Astrocyte (in vitro differentiated cells and primary cell): Measurements from ENCODE around the gene GDF15. TPM values are rescaled to one million over a fixed set of nuclear protein-coding genes. Genes with fewer than 3 reads are reported as not detected.

Experiments used
- DNase-seq: peaks from one replicate; pipeline ENCODE4 v3.0.0-alpha.2; 2010; ENCODE audit warnings: low read depth
- FAIRE-seq: peaks from 2 replicates; lab custom pipeline; 2011; peaks lifted over from hg19 to GRCh38; lab: Jason Lieb, UNC
- H2AFZ ChIP-seq: 2 replicates; pipeline ENCODE4 v1.6.0; 2012; ENCODE audit warnings: low read depth, low read length, inconsistent platforms
- H3K27ac ChIP-seq: 2 replicates; pipeline ENCODE4 v1.5.1; 2011; ENCODE audit warnings: low read depth, low read length, inconsistent platforms
- H3K27me3 ChIP-seq: 2 replicates; pipeline ENCODE4 v1.6.0; 2011; ENCODE audit warnings: low read length, inconsistent platforms; ENCODE audit not compliant: insufficient read depth
- H3K36me3 ChIP-seq: 2 replicates; pipeline ENCODE4 v1.5.1; 2011; ENCODE audit warnings: low read length, inconsistent platforms; ENCODE audit not compliant: insufficient read depth
- H3K4me1 ChIP-seq: 2 replicates; pipeline ENCODE4 v1.5.1; 2011; ENCODE audit warnings: low read length, inconsistent platforms; ENCODE audit not compliant: insufficient read depth
- H3K4me2 ChIP-seq: 2 replicates; pipeline ENCODE4 v1.6.0; 2012; ENCODE audit warnings: low read length, inconsistent platforms
- H3K4me3 ChIP-seq: 2 replicates; pipeline ENCODE4 v1.5.1; 2011; ENCODE audit warnings: low read depth, mild to moderate bottlenecking, low read length, inconsistent platforms; ENCODE audit not compliant: insufficient read depth
- H3K79me2 ChIP-seq: 2 replicates; pipeline ENCODE4 v1.6.0; 2012; ENCODE audit warnings: mild to moderate bottlenecking, low read length, inconsistent platforms; ENCODE audit not compliant: insufficient read depth
- H3K9ac ChIP-seq: 2 replicates; pipeline ENCODE4 v1.6.0; 2012; ENCODE audit warnings: mild to moderate bottlenecking, low read length, inconsistent platforms
- H3K9me3 ChIP-seq: 2 replicates; pipeline ENCODE4 v1.5.1; 2012; ENCODE audit warnings: low read depth, mild to moderate bottlenecking, low read length, inconsistent platforms; ENCODE audit not compliant: insufficient read depth
- H4K20me1 ChIP-seq: 2 replicates; pipeline ENCODE4 v1.6.0; 2012; ENCODE audit warnings: low read length, inconsistent platforms; ENCODE audit not compliant: insufficient read depth
- H3K27ac Mint-ChIP-seq: one replicate; pipeline ENCODE4 v1.8.0; 2021; ENCODE audit warnings: mild to moderate bottlenecking, mixed read lengths; ENCODE audit not compliant: unreplicated experiment
- H3K27me3 Mint-ChIP-seq: one replicate; pipeline ENCODE4 v1.8.0; 2021; ENCODE audit warnings: low read depth, mixed read lengths; ENCODE audit not compliant: unreplicated experiment
- H3K36me3 Mint-ChIP-seq: one replicate; pipeline ENCODE4 v1.8.0; 2021; ENCODE audit warnings: low read depth, mixed read lengths; ENCODE audit not compliant: unreplicated experiment
- H3K4me1 Mint-ChIP-seq: one replicate; pipeline ENCODE4 v1.8.0; 2021; ENCODE audit warnings: low read depth, mixed read lengths; ENCODE audit not compliant: unreplicated experiment
- H3K4me3 Mint-ChIP-seq: one replicate; pipeline ENCODE4 v1.8.0; 2021; ENCODE audit warnings: mild to moderate bottlenecking, moderate library complexity, mixed read lengths; ENCODE audit not compliant: unreplicated experiment
- H3K9me3 Mint-ChIP-seq: one replicate; pipeline ENCODE4 v1.8.0; 2021; ENCODE audit warnings: mild to moderate bottlenecking, mixed read lengths; ENCODE audit not compliant: unreplicated experiment
- EZH2 ChIP-seq: IDR thresholded peaks from 2 replicates; pipeline ENCODE4 v1.6.1; 2012; ENCODE audit warnings: mild to moderate bottlenecking, low read length, inconsistent platforms; ENCODE audit not compliant: insufficient read depth
- total RNA-seq: library from RNA; stranded (reverse); gene quantifications from 2 replicates; pipeline ENCODE4 v1.2.1, GENCODE V29; 2021
- TF ChIP-seq, protein P1 (sequence below): IDR thresholded peaks from 2 replicates; pipeline ENCODE4 v1.5.1; 2011; ENCODE audit warnings: low read depth, mild to moderate bottlenecking, inconsistent platforms, low read length, moderate library complexity; ENCODE audit not compliant: insufficient read depth

Gene GDF15
- total RNA-seq, 1 donor from 2014 or later: 23.2 TPM

DNA sequence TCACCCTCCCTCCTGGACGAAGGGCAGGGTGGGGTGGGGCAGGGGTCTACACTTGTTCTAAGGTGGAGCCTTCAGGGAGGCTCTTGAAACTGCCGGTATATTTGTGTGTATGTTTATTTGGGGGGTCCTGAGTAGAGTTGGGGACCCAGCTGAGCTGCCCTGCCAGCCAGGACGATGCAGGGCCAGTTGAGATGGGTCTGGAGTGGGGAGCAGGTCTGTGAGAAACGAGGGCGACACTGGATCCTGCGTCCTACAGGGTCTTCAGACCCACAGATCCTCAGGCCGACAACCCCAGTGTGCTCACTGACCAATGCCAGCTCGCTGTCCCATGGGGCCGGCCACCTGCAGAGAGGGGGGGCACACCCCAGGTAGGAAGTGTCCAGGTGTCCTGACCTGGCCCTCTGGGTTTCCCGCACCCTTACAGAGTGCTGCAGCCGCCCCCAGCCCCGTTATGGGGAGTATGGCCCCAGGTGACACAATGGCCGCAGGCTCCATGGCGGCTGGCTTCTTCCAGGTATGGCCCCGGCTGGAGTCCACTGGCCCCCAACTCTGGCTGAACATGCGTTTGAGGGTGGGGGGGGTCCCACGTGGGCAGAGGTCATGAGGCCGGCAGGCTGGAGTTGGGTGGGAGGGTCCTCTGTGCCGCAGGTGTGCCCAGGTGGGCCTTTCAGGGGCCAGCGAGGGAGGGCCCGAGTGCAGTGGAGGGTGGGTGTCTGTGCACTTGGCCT lies 44.6 kb downstream of the GDF15 start:
- Histone ChIP-seq H2AFZ (no peak overlapping the region), H3K27ac (no peak overlapping the region), H3K9me3 (no peaks in the 10 kb centered on the region), H3K79me2 (peaks cover 42% of the 10 kb centered on the region), H3K4me2 (no peak overlapping the region), H3K9ac (no peak overlapping the region), H4K20me1 (peaks cover 26% of the 10 kb centered on the region), H3K27me3 (no peaks in the 10 kb centered on the region), H3K36me3 (no peaks in the 10 kb centered on the region), H3K4me3 (no peak overlapping the region), H3K4me1 (peaks cover 43% of the 10 kb centered on the region)
- H3K36me3 Mint-ChIP-seq: no peaks in the 10 kb centered on the region
- H3K27ac Mint-ChIP-seq: no peak overlapping the region
- no peaks in the 10 kb centered on the region for H3K27me3 Mint-ChIP-seq
- H3K4me3 Mint-ChIP-seq: no peak overlapping the region
- TF ChIP-seq, protein P1, sequence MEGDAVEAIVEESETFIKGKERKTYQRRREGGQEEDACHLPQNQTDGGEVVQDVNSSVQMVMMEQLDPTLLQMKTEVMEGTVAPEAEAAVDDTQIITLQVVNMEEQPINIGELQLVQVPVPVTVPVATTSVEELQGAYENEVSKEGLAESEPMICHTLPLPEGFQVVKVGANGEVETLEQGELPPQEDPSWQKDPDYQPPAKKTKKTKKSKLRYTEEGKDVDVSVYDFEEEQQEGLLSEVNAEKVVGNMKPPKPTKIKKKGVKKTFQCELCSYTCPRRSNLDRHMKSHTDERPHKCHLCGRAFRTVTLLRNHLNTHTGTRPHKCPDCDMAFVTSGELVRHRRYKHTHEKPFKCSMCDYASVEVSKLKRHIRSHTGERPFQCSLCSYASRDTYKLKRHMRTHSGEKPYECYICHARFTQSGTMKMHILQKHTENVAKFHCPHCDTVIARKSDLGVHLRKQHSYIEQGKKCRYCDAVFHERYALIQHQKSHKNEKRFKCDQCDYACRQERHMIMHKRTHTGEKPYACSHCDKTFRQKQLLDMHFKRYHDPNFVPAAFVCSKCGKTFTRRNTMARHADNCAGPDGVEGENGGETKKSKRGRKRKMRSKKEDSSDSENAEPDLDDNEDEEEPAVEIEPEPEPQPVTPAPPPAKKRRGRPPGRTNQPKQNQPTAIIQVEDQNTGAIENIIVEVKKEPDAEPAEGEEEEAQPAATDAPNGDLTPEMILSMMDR: no peak
- no peak for TF ChIP-seq EZH2
- no peaks in the 10 kb centered on the region for H3K9me3 Mint-ChIP-seq
- H3K4me1 Mint-ChIP-seq: peaks cover 5% of the 10 kb centered on the region
- no peak for DNase-seq
- no peak for FAIRE-seq

DNA sequence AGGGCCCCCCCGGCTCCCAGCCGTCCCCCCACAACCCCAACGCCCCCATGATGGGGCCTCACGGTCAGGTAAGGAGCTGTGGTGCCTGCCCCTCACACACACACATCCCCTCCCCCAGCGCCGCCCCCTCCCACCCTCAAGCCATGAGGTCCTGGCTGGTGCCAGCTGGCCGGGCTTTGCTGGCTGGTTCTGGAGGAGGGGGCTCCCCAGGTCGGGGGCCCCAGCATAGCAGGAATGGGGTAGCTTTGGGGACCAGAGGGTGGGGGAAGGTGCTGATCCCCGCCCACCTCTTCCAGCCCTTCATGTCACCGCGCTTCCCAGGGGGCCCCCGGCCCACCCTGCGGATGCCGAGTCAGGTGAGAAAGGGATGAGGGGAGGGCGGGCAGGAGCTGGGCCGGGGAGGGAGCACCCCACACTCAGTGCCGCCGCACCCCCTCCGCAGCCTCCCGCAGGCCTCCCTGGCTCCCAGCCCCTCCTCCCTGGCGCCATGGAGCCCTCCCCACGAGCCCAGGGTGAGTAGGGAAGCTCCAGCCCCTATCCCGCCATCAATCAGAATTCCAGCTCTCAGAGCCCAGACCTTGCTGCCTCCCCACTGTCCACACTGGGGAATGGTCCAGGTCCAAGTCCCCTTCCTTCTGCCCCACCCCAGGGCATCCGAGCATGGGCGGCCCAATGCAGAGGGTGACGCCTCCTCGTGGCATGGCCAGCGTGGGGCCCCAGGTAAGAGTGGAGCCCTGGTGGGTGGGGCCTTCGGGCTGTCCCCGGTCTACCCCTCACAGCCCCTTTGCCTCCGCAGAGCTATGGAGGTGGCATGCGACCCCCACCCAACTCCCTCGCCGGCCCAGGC lies 45.6 kb downstream of the GDF15 start:
- FAIRE-seq: no peak
- no peak overlapping the region for H3K4me3 Mint-ChIP-seq

More for the DNA sequence above, 45.6 kb downstream of the GDF15 start:
- Mint-ChIP-seq H3K4me1 (peaks cover 4% of the 10 kb centered on the region), H3K36me3 (peaks cover 3% of the 10 kb centered on the region), H3K27ac (no peak overlapping the region), H3K27me3 (no peaks in the 10 kb centered on the region), H3K9me3 (no peaks in the 10 kb centered on the region)
- Histone ChIP-seq H3K79me2 (peaks cover 32% of the 10 kb centered on the region), H3K36me3 (no peaks in the 10 kb centered on the region), H3K9me3 (no peaks in the 10 kb centered on the region), H3K4me2 (no peak overlapping the region), H2AFZ (no peak overlapping the region), H3K27ac (no peak overlapping the region), H3K4me3 (no peak overlapping the region), H4K20me1 (peaks cover 25% of the 10 kb centered on the region), H3K4me1 (peaks cover 37% of the 10 kb centered on the region), H3K9ac (no peak overlapping the region), H3K27me3 (no peaks in the 10 kb centered on the region)
- TF ChIP-seq, protein P1: no peak
- no peak for TF ChIP-seq EZH2
- no peak for DNase-seq
